Subcutaneous abdominal adipose tissue (tissue), 5 donors: ENCODE measurements around the gene NPHS1.
"Not testable (repeated sequence)": the region's sequence is repeated elsewhere in the genome, so short reads cannot be mapped to it uniquely, and the experiment has no call there.

Experiments
- H3K27ac ChIP-seq: one replicate; pipeline ENCODE4 v1.7.0; 2013; ENCODE audit warnings: low read depth, mild to moderate bottlenecking, inconsistent platforms, low read length, moderate library complexity
- H3K27me3 ChIP-seq, 5 donors: one replicate each; pipeline ENCODE4 v1.7.0; 2013; ENCODE audit warnings: low read length in 5 of 5, inconsistent platforms in 1 of 5; ENCODE audit not compliant: control insufficient read depth in 5 of 5, insufficient read depth in 4 of 5
- H3K36me3 ChIP-seq, 5 donors: one replicate each; pipeline ENCODE4 v1.7.0; 2013; ENCODE audit warnings: low read length in 5 of 5; ENCODE audit not compliant: control insufficient read depth in 5 of 5, insufficient read depth in 5 of 5
- H3K4me1 ChIP-seq, 5 donors: one replicate each; pipeline ENCODE4 v1.7.0; 2013; ENCODE audit warnings: low read length in 5 of 5, mild to moderate bottlenecking in 3 of 5, moderate library complexity in 1 of 5; ENCODE audit not compliant: control insufficient read depth in 5 of 5, insufficient read depth in 5 of 5
- H3K4me3 ChIP-seq, 5 donors: one replicate each; pipeline ENCODE4 v1.7.0; 2013; ENCODE audit warnings: low read length in 5 of 5, low read depth in 1 of 5
- H3K9ac ChIP-seq, 5 donors: one replicate each; pipeline ENCODE4 v1.7.0; 2013; ENCODE audit warnings: low read length in 5 of 5, mild to moderate bottlenecking in 4 of 5, moderate library complexity in 3 of 5
- H3K9me3 ChIP-seq, 5 donors: one replicate each; pipeline ENCODE4 v1.7.0; 2013; ENCODE audit warnings: low read length in 5 of 5; ENCODE audit not compliant: control insufficient read depth in 5 of 5
- donor health status: healthy.
- donor health status: healthy.
- donor health status: healthy.
- donor health status: healthy.
- donor health status: healthy.

Gene NPHS1

GRCh38 chr19:35879068-35879467, 26.8 kb upstream of the NPHS1 start:
- peaks cover 0 to 3% (median 0%) of the 10 kb centered on the region in 5 donors for H3K4me1 ChIP-seq
- no peak overlapping the region for H3K9ac ChIP-seq
- no peaks in the 10 kb centered on the region for H3K9me3 ChIP-seq
- H3K4me3 ChIP-seq: no peak overlapping the region
- H3K27me3 ChIP-seq: peaks cover 0 to 9% (median 0%) of the 10 kb centered on the region in 5 donors
- no peaks in the 10 kb centered on the region for H3K36me3 ChIP-seq
- no peak overlapping the region for H3K27ac ChIP-seq

GRCh38 chr19:35874392-35874930, 22.2 kb upstream of the NPHS1 start:
- Histone ChIP-seq H3K9ac (no peak overlapping the region), H3K9me3 (no peaks in the 10 kb centered on the region), H3K36me3 (no peaks in the 10 kb centered on the region), H3K4me3 (no peak overlapping the region), H3K27me3 (peaks cover 0 to 35% (median 25%) of the 10 kb centered on the region in 5 donors), H3K27ac (no peak overlapping the region), H3K4me1 (peaks cover 0 to 9% (median 8%) of the 10 kb centered on the region in 5 donors)

DNA sequence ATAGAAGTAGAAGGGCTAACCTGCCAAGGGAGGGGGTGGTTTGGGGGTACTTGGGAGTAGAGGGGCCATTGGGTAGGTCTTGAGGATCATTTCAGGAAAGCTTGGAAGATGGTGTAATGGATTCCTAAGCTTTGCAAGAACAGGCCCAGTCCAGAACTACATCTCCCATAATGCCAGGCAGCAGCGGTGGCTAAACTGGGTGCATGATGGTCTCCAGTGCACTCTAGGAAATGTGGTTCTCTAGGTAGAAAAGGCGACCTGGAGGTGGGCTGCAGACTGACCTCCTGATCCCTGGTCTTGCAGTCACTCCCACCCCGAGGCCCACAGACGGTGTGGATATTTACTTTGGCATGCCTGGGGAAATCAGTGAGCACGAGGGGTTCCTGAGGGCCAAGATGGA, 19.9 kb upstream of the NPHS1 start:
- Histone ChIP-seq H3K36me3 (no peaks in the 10 kb centered on the region), H3K27me3 (peaks cover 3 to 31% (median 30%) of the 10 kb centered on the region in 5 donors), H3K9me3 (no peaks in the 10 kb centered on the region), H3K4me1 (peaks cover 0 to 23% (median 21%) of the 10 kb centered on the region in 5 donors), H3K27ac (no peak overlapping the region), H3K9ac (no peak overlapping the region), H3K4me3 (no peak overlapping the region)

DNA sequence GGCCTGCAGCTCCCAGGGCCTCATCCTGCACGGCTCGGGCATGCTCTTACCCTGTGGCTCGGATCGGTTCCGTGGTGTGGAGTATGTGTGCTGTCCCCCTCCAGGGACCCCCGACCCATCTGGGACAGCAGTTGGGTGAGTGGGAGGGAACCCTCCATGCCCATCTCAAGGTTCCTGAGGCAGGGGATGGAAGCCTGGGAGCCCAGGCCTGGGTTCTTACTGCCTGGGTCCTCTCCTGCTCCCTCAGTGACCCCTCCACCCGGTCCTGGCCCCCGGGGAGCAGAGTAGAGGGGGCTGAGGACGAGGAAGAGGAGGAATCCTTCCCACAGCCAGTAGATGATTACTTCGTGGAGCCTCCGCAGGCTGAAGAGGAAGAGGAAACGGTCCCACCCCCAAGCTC, 19.3 kb upstream of the NPHS1 start:
- no peak overlapping the region for H3K4me3 ChIP-seq
- H3K9ac ChIP-seq: no peak overlapping the region
- H3K27me3 ChIP-seq: peaks cover 3 to 33% (median 30%) of the 10 kb centered on the region in 5 donors
- peaks cover 0 to 23% (median 21%) of the 10 kb centered on the region in 5 donors for H3K4me1 ChIP-seq
- no peaks in the 10 kb centered on the region for H3K36me3 ChIP-seq
- H3K27ac ChIP-seq: no peak overlapping the region
- H3K9me3 ChIP-seq: no peaks in the 10 kb centered on the region

- peaks cover 8 to 36% (median 33%) of the 10 kb centered on the region in 5 donors for H3K27me3 ChIP-seq
- no peaks in the 10 kb centered on the region for H3K36me3 ChIP-seq
- H3K9me3 ChIP-seq: no peaks in the 10 kb centered on the region
- H3K4me1 ChIP-seq: peaks cover 0 to 23% (median 21%) of the 10 kb centered on the region in 5 donors
- no peak overlapping the region for H3K9ac ChIP-seq
- no peak overlapping the region for H3K4me3 ChIP-seq
- no peak overlapping the region for H3K27ac ChIP-seq
Observed at GRCh38 chr19:35870798-35871197, 18.5 kb upstream of the NPHS1 start.

DNA sequence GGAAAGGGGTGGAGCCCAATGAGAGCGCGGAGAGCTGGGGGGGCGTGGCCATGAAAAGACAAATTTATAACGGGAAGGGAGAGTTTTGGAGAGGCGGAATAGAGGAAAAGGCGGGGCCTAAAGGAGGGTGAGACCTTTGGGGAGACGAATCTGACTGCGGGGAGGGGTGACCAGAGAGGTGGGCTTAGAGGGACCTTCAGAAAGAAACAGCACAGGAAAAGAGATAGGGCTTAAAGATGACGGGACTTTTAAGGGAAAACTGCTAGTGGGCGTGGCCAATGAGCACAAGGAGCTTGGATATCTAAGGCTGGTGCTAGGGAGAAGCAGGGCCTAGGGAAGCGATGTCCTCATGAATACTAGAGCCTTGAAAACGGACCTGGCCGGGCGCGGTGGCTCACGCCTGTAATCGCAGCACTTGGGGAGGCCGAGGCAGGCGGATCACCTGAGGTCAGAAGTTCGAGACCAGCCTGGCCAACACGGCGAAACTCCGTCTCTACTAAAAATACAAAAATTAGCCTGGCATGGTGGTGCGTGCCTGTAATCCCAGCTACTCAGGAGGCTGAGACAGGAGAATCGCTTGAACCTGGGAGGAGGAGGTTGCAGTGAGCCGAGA, 17.9 kb upstream of the NPHS1 start:
- H3K27ac ChIP-seq: not testable (repeated sequence)

DNA sequence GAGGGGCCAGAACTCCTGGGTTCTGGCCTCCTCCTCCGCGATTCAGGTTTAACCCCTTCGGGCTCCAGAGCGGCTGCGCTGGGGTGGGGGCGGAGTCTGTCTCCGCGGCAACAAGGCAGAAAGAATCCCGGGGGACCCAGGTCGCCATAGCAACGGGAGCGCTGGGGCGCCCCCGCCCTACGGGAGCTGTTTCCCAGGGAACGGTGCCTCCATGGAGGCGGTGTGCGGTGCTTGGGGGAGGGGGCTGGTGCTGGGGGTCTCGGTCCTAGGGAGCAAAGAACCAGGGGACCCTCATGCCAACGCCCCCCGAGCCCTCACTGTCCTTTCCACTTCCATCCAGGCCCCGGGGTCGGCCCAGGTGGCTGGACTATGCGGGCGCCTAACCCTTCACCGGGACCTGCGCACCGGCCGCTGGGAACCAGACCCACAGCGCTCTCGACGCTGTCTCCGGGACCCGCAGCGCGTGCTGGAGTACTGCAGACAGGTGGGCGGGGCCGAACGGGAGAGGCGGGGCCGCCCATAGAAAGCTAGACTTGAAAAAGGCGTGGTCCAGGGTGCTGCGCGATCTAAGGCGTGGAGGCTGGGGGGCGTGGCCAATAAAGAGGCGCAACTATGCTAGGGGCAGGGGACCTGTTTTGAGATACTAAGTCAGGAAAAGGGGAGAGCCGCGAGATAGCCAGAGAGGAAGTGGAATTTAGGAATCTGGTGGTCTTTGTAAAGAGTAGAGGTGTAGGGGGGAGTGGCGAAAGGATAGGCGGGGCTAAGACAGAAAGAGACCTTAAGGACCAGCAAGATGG, 17.2 kb upstream of the NPHS1 start:
- peaks cover 15 to 42% (median 38%) of the 10 kb centered on the region in 5 donors for H3K27me3 ChIP-seq
- H3K4me1 ChIP-seq: peaks cover 0 to 23% (median 21%) of the 10 kb centered on the region in 5 donors
- no peak overlapping the region for H3K27ac ChIP-seq
- H3K9ac ChIP-seq: no peak overlapping the region
- no peaks in the 10 kb centered on the region for H3K9me3 ChIP-seq
- H3K36me3 ChIP-seq: no peaks in the 10 kb centered on the region
- H3K4me3 ChIP-seq: peak overlapping the region in 3 of 5 donors; percentile 17 to 61 (median 20)

More for the DNA sequence above, 17.9 kb upstream of the NPHS1 start:
- H3K9me3 ChIP-seq, H3K9ac ChIP-seq, H3K36me3 ChIP-seq: not testable (repeated sequence)
- H3K27me3 ChIP-seq: peaks cover 12 to 42% (median 38%) of the 10 kb centered on the region in 5 donors
- H3K4me3 ChIP-seq: peak overlapping the region in 1 of 5 donors; percentile 48
- peaks cover 0 to 23% (median 21%) of the 10 kb centered on the region in 5 donors for H3K4me1 ChIP-seq

DNA sequence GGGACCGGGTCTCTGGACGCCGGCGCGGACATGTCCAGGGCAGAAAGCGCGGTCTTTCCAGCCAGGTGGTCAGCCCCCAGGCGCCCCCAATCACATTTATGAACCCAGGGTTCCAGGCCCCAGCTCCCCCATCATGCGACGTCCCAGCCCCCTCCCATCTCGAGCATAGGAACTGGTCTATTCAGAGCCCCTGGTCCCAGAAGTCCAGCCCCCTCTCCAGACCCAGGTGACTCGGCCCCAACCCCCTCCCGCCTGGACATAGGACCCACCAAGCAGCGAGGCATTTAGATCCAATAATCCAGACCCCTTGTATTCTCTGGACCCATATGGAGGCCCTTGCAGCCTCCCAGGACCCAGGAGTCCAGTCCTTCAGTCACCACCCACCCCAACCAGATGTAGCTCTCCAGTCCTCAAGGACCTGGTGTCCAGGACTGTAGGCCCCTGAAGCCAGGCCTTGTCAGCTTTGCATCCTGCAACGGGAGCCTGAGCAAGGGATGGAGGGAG, 16.6 kb upstream of the NPHS1 start:
- peak overlapping the region in 4 of 5 donors; percentile 24 to 61 (median 36) for H3K4me3 ChIP-seq
- H3K9me3 ChIP-seq: no peaks in the 10 kb centered on the region
- H3K27me3 ChIP-seq: peaks cover 16 to 42% (median 38%) of the 10 kb centered on the region in 5 donors
- H3K27ac ChIP-seq: no peak overlapping the region
- peak overlapping the region in 1 of 5 donors; percentile 6 for H3K9ac ChIP-seq
- H3K36me3 ChIP-seq: no peaks in the 10 kb centered on the region
- peaks cover 0 to 23% (median 21%) of the 10 kb centered on the region in 5 donors for H3K4me1 ChIP-seq

GRCh38 chr19:35868172-35868822, 16.0 kb upstream of the NPHS1 start, which contains the start of gene APLP1:
APLP1 (plus strand) TSS chr19:35868574; CDS start chr19:35868637, 63 bp downstream.
- Histone ChIP-seq H3K9ac (peak within 1 kb of the TSS in 1 of 5 donors; percentile 6), H3K4me3 (peak within 1 kb of the TSS in 4 of 5 donors; percentile 24 to 61 (median 36)), H3K4me1 (peaks cover 0 to 23% (median 21%) of the 10 kb centered on the region in 5 donors), H3K36me3 (no peaks in the 10 kb centered on the region), H3K27ac (no peak within 1 kb of the TSS), H3K9me3 (no peaks in the 10 kb centered on the region), H3K27me3 (peaks cover 16 to 42% (median 38%) of the 10 kb centered on the region in 5 donors)
